GM21619 (cell line): ENCODE results near the gene PRR36.
A peak's percentile ranks its signal among the peaks of the same experiment; 100 is the strongest.

ENCODE experiments used
- ATAC-seq: cut with Tn5 transposase; IDR thresholded peaks from one replicate; pipeline ENCODE4 v1.9.1; 2021; ENCODE audit not compliant: unreplicated experiment

Gene PRR36

DNA sequence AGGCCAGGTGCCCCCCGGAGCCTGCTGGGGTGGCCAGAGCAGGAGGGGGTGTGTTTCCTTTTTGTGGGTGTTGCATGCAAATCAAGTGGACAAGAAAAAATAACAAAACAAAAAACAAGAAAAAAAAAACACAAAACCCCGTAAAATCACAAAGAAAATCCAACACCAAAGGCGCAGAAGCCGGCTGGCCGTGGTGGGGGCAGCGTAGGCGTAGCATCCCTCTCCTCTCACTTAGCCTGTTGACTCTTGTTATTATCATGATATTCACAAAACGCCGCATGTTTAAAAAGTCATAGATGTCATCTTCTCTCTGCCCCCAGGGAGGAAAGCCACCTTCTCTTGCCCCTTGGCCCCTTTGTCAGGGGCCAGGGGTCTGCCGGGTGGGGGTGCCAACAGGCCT lies 39.5 kb upstream of the PRR36 start:
- no peak for ATAC-seq

GRCh38 chr19:7912697-7913564 lies 38.7 kb upstream of the PRR36 start:
- ATAC-seq, result no peak

DNA sequence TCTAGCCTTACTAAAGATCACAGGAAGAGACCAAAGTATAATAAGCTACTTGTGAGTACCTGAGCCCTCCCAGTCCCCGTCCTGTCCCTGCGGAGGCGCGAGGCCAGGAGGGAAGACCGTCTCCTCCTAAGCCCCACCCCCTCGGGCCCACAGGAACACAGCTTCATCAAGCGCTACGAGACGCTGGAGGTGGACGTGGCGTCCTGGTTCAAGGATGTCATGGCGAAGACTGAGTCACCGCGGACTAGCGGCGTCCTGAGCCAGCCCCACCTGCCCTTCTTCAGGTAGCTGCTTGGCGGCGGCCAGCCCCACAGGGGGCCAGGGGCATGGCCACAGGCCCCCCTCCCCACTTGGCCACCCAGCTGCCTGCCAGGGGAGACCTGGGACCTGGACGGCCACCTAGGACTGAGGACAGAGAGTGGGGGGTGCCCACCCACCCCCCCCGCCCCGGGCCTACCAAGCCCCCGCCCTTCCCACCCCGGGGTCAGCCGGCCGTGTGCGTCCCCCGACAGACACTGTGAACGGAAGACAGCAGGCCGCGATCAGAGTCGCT lies 38.0 kb upstream of the PRR36 start:
- no peak for ATAC-seq

GRCh38 chr19:7911508-7912143 lies 37.4 kb upstream of the PRR36 start:
- no peak for ATAC-seq

GRCh38 chr19:7910321-7911161 lies 36.4 kb upstream of the PRR36 start:
- ATAC-seq, result no peak

DNA sequence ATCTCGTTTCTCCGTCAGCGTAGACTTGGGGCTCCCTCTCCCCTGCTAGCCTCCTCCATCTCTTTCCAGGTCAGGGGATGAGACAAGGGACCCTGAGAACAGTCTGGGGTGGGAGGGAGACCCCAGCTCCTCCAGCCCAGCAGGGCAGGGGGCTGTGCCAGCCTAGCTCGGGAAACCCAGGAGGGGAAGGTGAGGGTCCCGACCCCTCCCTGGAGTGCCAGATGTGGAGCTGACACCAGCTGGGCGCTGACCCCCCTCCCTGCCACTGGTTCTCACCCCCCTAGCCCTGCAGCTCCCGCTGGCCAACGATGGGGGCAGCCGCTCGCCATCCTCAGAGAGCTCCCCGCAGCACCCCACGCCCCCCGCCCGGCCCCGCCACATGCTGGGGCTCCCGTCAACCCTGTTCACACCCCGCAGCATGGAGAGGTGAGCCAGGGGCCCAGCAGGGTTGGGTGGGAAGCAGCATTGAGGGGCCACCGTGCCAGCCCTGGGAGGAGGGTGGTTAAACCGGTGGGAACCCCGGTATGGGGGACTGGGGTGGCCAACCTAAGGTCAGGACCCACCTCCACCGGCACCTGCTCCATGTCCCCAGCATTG lies 35.4 kb upstream of the PRR36 start:
- no peak for ATAC-seq

- no peak for ATAC-seq
Observed at GRCh38 chr19:7908742-7909461, 34.7 kb upstream of the PRR36 start.

GRCh38 chr19:7908078-7908699 lies 34.0 kb upstream of the PRR36 start:
- ATAC-seq, result no peak

- ATAC-seq, result no peak
Observed at GRCh38 chr19:7907544-7907943, 33.4 kb upstream of the PRR36 start.

GRCh38 chr19:7907122-7907521 lies 32.9 kb upstream of the PRR36 start:
- no peak for ATAC-seq

GRCh38 chr19:7905859-7906258 lies 31.7 kb upstream of the PRR36 start:
- ATAC-seq, result no peak

DNA sequence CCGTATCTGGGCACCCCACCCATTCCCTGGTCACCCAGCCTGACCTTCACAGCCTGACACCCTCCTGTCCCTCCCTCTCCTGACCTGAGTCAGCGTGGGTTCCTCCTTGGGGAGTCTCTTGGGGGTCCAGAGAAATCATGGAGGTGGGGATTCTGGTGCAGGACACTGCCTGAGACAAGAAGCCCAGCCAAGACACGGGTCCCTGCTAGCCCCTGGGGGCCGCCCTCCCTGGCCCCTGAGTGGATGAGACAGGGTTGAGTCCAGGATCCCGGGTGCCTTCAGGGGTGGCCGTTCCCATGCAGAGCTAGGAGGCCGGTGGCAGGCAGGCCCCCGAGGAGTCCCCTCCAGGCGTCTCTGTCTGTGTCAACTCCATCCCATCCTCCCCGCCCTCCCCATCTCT lies 31.1 kb upstream of the PRR36 start:
- ATAC-seq, result no peak

- ATAC-seq, result peak; percentile 23
Observed at GRCh38 chr19:7904074-7905020, 30.2 kb upstream of the PRR36 start.

- peak; percentile 76 for ATAC-seq
Observed at GRCh38 chr19:7903244-7904073, 29.3 kb upstream of the PRR36 start, which contains the start of gene MAP2K7. MAP2K7 (plus strand) TSS chr19:7903877; CDS start chr19:7903945, 68 bp downstream.

DNA sequence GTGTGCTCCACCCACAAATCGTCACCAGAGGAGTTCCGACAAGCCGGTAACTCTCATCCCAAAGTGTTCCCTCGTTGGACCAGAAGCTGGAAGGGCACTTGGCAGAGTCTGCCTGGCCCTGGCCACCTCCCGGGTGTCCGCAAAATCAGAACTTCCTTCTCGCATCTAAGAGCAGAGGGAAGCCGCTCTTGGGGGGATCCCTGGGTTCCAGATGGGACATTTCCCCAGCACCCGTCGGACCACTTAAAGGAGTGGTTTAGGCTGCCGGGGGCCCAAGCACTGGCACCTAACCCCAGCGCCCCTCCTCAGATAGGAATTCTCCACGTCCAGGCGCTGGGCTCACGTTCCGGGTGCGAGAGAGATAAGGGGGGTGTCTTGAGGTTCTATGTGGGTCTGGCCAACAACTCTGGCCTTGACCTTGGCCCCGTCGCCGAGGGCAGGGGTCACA lies 28.6 kb upstream of the PRR36 start:
- ATAC-seq, result no peak

- ATAC-seq, result no peak
Observed at GRCh38 chr19:7901337-7901736, 27.1 kb upstream of the PRR36 start.

- ATAC-seq, result no peak
Observed at GRCh38 chr19:7900931-7901330, 26.7 kb upstream of the PRR36 start.
